Neutrophil (primary cell): ENCODE results near the gene MT1A.
"Not testable (repeated sequence)": the region's sequence is repeated elsewhere in the genome, so short reads cannot be mapped to it uniquely, and the experiment has no call there.

Experiments
- H3K27ac ChIP-seq: fragments of 200-600 bp; sonication (generic); 2 replicates; pipeline ENCODE4 v1.5.1; 2016; ENCODE audit warnings: mild to moderate bottlenecking, moderate library complexity
- H3K27me3 ChIP-seq: fragments of 200-600 bp; sonication (generic); 2 replicates; pipeline ENCODE4 v1.6.0; 2016; ENCODE audit warnings: mild to moderate bottlenecking
- H3K36me3 ChIP-seq: fragments of 200-600 bp; sonication (generic); 2 replicates; pipeline ENCODE4 v1.5.1; 2017
- H3K4me1 ChIP-seq, 2 experiments: fragments of 200-600 bp in 1 of 2; sonication (generic) in 1 of 2; 1 replicate in 1 of 2; 2 replicates in 1 of 2; pipeline versions ENCODE4 v1.5.1 to v1.6.1; 2013 to 2016; ENCODE audit warnings: low read depth in 1 of 2, low read length in 1 of 2, mild to moderate bottlenecking in 1 of 2, moderate library complexity in 1 of 2; ENCODE audit not compliant: control insufficient read depth in 1 of 2, insufficient read depth in 1 of 2
- H3K4me3 ChIP-seq, 2 experiments: fragments of 200-600 bp in 1 of 2; sonication (generic) in 1 of 2; 1 replicate in 1 of 2; 2 replicates in 1 of 2; pipeline ENCODE4 v1.5.1; 2013 to 2016; ENCODE audit warnings: low read depth in 1 of 2, low read length in 1 of 2, mild to moderate bottlenecking in 1 of 2, moderate library complexity in 1 of 2
- H3K9me3 ChIP-seq: fragments of 200-600 bp; sonication (generic); 2 replicates; pipeline ENCODE4 v1.5.1; 2016
- TF ChIP-seq, protein P1 (sequence below): fragments of 200-600 bp; sonication (generic); IDR thresholded peaks from 2 replicates; pipeline ENCODE4 v1.5.1; 2016; ENCODE audit warnings: antibody characterized with exemption

The MT1A gene

DNA sequence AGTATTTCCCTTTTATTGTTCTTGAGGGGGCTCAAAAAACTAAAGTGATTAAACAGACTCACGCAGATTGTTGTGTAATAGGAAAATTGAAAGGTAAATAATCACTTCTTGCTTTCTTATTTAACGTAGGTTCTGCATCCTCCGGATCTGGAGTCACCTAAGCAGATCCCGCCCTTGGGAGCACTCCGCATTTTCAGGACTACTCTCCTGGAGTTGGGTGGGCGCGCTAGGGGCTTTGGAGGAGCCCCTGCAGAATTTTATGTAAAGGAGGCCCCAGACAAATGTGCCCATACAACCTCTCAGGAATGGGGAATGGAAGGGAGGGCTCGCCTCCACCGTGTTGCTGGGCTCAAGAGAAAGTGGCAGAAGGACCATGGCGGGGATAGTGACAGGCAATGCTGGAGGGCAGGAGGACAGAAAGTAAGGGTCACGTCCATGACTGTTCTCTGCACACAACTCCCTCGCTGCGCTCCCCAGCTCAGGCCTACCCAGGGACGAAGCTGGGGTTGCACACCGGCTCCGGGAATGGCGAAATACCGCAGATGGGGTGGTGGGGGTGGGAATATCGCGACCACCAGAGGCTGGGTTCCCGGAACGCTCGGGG lies 21.8 kb upstream of the MT1A start:
- H3K4me3 ChIP-seq: peak overlapping the region in 1 of 2 experiments; percentile 43
- no peak overlapping the region for H3K27ac ChIP-seq
- no peaks in the 10 kb centered on the region for H3K36me3 ChIP-seq
- H3K27me3 ChIP-seq: peaks cover 70% of the 10 kb centered on the region
- H3K9me3 ChIP-seq: no peaks in the 10 kb centered on the region
- TF ChIP-seq, protein P1, sequence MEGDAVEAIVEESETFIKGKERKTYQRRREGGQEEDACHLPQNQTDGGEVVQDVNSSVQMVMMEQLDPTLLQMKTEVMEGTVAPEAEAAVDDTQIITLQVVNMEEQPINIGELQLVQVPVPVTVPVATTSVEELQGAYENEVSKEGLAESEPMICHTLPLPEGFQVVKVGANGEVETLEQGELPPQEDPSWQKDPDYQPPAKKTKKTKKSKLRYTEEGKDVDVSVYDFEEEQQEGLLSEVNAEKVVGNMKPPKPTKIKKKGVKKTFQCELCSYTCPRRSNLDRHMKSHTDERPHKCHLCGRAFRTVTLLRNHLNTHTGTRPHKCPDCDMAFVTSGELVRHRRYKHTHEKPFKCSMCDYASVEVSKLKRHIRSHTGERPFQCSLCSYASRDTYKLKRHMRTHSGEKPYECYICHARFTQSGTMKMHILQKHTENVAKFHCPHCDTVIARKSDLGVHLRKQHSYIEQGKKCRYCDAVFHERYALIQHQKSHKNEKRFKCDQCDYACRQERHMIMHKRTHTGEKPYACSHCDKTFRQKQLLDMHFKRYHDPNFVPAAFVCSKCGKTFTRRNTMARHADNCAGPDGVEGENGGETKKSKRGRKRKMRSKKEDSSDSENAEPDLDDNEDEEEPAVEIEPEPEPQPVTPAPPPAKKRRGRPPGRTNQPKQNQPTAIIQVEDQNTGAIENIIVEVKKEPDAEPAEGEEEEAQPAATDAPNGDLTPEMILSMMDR: no peak
- peaks cover 9 to 11% of the 10 kb centered on the region in 2 experiments for H3K4me1 ChIP-seq

DNA sequence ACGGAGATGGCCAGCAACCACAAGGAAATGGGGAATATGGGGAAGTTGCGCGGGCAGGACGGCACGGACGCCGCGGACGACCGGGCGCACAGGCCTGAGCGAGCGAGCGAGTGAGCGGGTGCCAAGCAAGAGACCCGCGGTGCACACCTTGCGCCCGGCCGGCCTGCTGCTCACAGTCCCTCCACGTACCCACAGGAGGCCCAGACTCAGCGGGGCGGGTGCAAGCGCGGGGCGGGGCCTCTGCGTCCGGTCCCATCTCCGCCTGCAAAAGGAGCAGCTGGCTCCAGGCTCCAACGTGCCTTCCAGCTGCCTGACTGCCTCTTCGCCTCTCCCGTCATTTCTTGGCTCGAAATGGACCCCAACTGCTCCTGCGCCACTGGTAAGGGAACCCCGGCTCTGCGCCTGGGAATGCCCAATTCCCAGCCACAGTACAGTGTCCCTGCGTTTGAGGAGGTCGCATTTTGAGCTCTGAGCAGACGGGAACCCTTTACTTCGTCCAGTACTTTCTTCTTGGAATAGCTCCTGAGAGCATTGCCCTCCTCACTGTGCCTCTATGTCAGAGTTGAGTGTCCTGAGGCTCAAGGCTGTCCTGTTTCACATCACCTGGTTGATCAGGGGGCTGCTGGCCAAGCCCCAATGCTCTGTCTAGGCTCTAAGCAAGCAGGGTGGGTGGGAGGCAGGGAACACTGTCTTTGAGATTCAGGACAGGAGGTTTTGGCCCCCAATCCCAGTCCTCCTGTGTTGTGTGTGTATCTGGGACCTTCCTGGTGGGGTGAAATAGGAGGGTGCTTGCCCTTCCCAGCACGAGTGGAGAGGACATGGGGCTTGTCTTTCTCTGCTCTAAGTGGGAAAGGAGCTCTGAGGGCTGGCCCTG lies 21.0 kb upstream of the MT1A start:
- TF ChIP-seq, protein P1: no peak
- H3K4me1 ChIP-seq: peaks cover 9 to 11% of the 10 kb centered on the region in 2 experiments
- no peaks in the 10 kb centered on the region for H3K36me3 ChIP-seq
- peaks cover 77% of the 10 kb centered on the region for H3K27me3 ChIP-seq
- H3K4me3 ChIP-seq: peak overlapping the region in 1 of 2 experiments; percentile 43
- H3K27ac ChIP-seq: no peak overlapping the region
- H3K9me3 ChIP-seq: no peaks in the 10 kb centered on the region

DNA sequence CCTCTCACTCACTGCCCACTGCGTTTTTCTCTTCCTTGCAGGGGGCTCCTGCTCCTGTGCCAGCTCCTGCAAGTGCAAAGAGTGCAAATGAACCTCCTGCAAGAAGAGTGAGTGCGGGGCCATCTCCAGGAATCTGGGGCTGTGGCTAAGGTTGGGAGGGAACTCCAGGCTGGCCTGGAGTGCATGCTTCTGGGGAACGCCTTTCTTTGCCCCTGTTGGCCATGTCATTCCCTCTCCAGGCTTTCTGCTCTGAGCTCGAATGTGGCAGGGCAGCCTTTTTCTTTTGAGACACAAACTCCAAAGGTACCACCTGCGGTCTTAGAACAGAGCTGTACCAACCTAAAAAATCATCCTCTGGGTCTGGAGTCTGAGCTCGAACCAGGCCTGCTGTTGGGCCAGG lies 20.3 kb upstream of the MT1A start:
- Histone ChIP-seq H3K27me3 (peaks cover 84% of the 10 kb centered on the region), H3K36me3 (no peaks in the 10 kb centered on the region), H3K4me1 (peaks cover 9 to 11% of the 10 kb centered on the region in 2 experiments), H3K27ac (no peak overlapping the region), H3K9me3 (no peaks in the 10 kb centered on the region), H3K4me3 (no peak overlapping the region)
- TF ChIP-seq, protein P1: no peak

DNA sequence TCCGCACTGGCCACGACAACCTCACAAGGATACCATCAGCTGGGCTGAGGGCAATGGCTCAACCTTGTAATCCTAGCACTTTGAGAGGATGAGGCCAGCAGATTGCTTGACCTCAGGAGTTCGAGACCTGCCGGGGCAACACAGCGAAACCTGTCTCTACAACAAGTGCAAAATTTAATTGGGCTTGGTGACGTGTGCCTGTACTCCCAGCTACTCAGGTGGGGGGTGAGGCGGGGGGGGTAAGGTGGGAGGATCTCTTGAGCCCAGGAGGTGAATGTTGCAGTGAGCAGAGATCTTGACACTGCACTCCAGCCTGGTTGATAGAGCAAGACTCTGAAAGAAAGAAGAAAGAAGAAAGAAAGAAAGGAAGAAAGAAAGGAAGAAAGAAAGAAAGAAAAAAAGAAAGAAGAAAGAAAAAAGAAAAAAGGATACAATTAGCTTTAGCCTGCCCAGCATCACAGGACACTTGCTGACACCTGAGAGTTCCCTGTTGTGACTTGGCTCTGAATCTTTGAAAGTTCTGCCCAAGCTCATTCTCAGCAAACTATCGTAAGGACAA lies 18.0 kb upstream of the MT1A start:
- H3K27me3 ChIP-seq: peaks cover 99% of the 10 kb centered on the region
- no peaks in the 10 kb centered on the region for H3K9me3 ChIP-seq
- H3K4me1 ChIP-seq: peaks cover 9 to 11% of the 10 kb centered on the region in 2 experiments
- TF ChIP-seq, protein P1: no peak
- no peak overlapping the region for H3K4me3 ChIP-seq
- no peak overlapping the region for H3K27ac ChIP-seq
- H3K36me3 ChIP-seq: no peaks in the 10 kb centered on the region

DNA sequence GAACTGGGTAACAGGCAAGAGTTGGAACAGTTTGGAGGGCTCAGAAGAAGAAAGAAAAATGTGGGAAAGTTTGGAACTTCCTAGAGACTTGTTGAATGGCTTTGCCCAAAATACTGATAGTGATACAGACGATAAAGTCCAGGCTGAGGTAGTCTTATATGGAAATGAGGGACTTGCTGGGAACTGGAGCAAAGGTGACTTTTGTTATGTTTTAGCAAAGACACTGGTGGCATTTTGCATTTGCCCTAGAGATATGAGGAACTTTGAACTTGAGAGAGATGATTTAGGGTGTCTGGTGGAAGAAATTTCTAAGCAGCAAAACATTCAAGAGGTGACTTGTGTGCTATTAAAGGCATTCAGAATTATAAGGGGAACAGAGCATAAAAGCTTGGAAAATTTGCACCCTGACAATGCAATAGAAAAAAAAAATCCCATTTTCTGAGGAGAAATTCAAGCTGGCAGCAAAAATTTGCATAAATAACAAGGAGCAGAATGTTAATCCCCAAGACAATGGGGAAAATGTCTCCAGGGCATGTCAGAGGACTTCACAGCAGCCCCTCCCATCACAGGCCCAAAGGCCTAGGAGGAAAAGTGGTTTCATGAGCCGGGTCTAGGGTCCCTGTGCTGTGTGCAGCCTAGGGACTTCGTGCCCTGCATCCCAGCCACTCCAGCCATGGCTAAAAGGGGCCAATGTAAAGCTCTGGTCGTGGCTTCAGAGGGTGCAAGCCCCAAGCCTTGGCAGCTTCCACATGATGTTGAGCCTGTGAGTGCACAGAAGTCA lies 16.6 kb upstream of the MT1A start:
- H3K4me3 ChIP-seq, H3K9me3 ChIP-seq, H3K36me3 ChIP-seq, H3K27ac ChIP-seq, H3K4me1 ChIP-seq: not testable (repeated sequence)
- peaks cover 99% of the 10 kb centered on the region for H3K27me3 ChIP-seq

DNA sequence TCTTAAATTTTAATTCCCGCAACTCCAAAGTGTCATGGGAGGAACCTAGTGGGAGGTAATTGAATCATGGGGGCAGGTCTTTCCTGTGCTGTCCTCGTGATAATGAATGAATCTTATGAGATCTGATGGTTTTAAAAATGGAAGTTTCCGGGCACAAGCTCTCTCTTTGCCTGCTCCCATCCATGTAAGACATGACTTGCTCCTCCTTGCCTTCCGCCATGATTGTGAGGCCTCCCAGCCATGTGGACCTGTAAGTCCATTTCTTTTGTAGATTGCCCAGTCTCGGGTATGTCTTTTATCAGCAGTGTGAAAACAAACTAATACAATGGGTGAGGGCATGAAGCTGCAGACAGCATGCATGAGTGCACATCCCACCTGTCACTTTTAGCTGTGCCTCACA lies 15.3 kb upstream of the MT1A start:
- H3K27ac ChIP-seq, H3K36me3 ChIP-seq, H3K4me3 ChIP-seq, H3K9me3 ChIP-seq, H3K4me1 ChIP-seq: not testable (repeated sequence)
- peaks cover 99% of the 10 kb centered on the region for H3K27me3 ChIP-seq
